ENCODE measurements around the gene CD247.

The CD247 gene

DNA sequence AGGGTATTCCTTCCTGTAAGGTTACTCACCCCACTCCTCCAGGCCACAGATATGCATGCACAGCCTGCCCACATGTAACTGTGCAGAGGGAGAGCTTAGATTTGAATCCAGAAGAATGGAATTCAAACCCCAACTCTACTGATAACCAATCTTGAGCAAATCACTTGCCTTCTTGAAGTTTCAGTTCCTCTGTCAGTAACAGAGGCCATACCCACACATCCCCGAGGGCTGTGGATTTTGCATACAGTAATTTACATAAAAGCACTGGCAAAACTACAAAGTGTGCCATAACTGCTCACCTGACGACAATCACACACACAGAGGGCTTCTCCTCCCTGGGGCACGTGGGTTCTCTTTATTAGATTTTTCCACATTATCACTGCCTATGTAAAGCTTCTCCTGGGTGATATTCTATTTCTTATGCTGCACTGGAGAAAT, 18.6 kb downstream of the CD247 start:
- DNase-seq (ENCODE audit: low read depth) = no peak
- no peak overlapping the region for H3K4me3 ChIP-seq (ENCODE audit: control insufficient read depth, low read depth, low read length)
- TF ChIP-seq, protein P1, sequence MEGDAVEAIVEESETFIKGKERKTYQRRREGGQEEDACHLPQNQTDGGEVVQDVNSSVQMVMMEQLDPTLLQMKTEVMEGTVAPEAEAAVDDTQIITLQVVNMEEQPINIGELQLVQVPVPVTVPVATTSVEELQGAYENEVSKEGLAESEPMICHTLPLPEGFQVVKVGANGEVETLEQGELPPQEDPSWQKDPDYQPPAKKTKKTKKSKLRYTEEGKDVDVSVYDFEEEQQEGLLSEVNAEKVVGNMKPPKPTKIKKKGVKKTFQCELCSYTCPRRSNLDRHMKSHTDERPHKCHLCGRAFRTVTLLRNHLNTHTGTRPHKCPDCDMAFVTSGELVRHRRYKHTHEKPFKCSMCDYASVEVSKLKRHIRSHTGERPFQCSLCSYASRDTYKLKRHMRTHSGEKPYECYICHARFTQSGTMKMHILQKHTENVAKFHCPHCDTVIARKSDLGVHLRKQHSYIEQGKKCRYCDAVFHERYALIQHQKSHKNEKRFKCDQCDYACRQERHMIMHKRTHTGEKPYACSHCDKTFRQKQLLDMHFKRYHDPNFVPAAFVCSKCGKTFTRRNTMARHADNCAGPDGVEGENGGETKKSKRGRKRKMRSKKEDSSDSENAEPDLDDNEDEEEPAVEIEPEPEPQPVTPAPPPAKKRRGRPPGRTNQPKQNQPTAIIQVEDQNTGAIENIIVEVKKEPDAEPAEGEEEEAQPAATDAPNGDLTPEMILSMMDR (conservative IDR thresholded peaks at IDR 0.05; ENCODE audit: control insufficient read depth, insufficient read depth, low read depth, low read length) = no peak

GRCh38 chr1:167499106-167499505, 19.2 kb downstream of the CD247 start:
- no peak overlapping the region for H3K4me3 ChIP-seq (ENCODE audit: control insufficient read depth, low read depth, low read length)
- TF ChIP-seq, protein P1 (conservative IDR thresholded peaks at IDR 0.05; ENCODE audit: control insufficient read depth, insufficient read depth, low read depth, low read length) = no peak
- no peak for DNase-seq (ENCODE audit: low read depth)

- TF ChIP-seq, protein P1 (conservative IDR thresholded peaks at IDR 0.05; ENCODE audit: control insufficient read depth, insufficient read depth, low read depth, low read length) = no peak
- no peak overlapping the region for H3K4me3 ChIP-seq (ENCODE audit: control insufficient read depth, low read depth, low read length)
- DNase-seq (ENCODE audit: low read depth) = no peak
Measured at GRCh38 chr1:167496797-167497619, 21.3 kb downstream of the CD247 start.

DNA sequence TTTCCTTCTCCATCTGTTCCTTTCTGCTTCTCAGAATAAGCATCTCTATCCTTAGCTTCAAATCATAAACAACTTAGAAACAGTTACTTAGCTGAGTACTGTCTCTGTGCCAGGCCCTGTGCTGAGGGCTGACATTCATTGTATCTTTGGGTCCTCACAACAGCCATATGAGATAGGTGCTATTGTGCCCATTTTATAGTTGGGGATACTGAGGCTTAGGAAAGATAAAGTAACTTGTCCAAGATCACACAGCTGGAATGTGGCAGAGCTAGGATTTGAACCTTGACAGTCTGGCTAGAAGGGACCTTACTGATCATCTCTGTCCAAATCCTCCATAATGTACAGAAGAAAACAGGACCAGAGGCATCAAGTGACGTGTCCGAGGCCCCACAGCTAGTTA, 25.0 kb downstream of the CD247 start:
- TF ChIP-seq, protein P1 (conservative IDR thresholded peaks at IDR 0.05; ENCODE audit: control insufficient read depth, insufficient read depth, low read depth, low read length) = no peak
- no peak for DNase-seq (ENCODE audit: low read depth)
- H3K4me3 ChIP-seq (ENCODE audit: control insufficient read depth, low read depth, low read length) = no peak overlapping the region

DNA sequence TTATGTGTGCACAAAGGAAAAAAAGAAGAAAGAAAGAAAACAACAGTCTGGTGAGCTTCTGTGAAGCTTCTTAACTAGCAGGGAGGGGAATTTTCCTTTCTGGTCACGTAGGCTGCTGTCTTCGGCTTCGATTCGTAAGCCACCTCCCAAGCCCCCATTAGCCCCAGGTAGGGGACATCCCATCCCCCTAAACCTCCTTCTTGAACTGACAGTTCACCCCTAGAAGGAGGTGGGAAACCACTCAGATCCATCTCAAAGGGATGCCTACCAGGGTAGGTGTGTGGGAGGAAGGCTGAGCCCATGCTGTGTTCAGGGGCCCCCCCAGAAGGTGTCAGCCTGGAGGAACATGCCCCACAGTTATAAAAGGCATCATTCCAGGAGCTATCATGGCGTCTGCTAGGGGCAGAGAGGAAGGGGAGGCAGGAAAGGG, 25.8 kb downstream of the CD247 start:
- no peak for DNase-seq (ENCODE audit: low read depth)
- H3K4me3 ChIP-seq (ENCODE audit: control insufficient read depth, low read depth, low read length) = no peak overlapping the region
- TF ChIP-seq, protein P1 (conservative IDR thresholded peaks at IDR 0.05; ENCODE audit: control insufficient read depth, insufficient read depth, low read depth, low read length) = no peak

DNA sequence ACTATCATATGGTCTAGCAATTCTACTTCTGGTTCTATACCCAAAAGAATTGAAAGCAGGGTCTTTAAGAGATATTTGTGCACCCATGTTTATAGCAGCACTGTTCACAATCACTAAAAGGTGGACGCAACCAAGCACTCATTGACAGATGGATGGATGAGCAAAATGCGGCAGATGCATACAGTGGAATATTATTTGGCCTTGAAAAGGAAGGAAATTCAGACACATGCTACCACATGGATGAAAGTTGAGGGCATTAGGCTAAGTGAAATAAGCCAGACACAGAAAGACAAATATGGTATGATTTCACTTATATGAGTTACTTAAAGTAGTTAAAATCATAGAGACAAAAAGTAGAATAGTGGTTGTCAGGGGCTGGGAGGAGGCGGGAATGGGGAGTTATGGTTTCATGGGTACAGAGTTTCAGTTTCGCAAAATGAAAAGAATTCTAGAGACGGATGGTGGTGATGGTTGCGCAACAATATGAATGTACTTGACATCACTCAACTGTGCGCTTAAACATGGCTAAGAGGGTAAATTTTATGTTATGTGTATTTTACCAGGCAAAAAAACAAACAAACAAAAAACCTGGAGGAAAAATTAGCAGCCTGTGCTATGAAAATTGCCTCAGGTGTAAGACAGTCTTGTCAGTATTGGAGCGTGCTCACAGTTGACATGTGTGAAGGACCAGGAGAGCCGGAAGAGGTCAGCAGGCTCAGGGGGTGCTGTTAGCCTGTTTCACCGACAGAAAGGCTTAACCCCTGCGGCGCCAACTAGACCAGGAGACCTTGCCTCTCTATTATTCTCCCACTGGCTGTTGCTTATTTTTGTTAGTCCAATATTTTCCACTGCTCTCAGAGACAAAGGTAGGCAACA, 26.5 kb downstream of the CD247 start:
- DNase-seq (ENCODE audit: low read depth) = no peak
- TF ChIP-seq, protein P1 (conservative IDR thresholded peaks at IDR 0.05; ENCODE audit: control insufficient read depth, insufficient read depth, low read depth, low read length) = no peak
- no peak overlapping the region for H3K4me3 ChIP-seq (ENCODE audit: control insufficient read depth, low read depth, low read length)
